ENCODE measurements around the gene FLNB. TPM values are rescaled to one million over a fixed set of nuclear protein-coding genes. Genes with fewer than 3 reads are reported as not detected.

The FLNB gene
- total RNA-seq, 1 experiment from 2014 or later: 309 TPM

DNA sequence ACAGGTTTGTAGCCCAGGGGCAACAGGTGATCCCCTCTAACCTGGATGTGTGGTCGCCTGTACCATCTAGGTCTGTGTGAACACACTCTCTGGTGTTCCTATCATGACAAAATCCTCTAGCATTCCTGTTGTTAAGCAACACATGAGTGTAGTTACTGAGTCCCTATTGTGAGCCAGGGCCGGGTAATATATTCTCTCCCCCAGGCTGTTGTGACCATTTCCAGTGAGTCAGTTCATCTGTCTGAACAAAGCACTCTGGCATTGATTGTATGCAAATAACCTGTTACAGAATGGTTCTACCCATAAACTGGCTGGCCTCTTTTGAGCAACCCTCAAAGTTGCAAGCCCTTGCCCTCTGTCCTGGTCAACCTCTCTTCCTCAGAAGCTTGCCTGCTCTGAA, 2.6 kb upstream of the FLNB start:
- in situ Hi-C loops (cut with HindIII; ENCODE audit: low pct_unique_long_range_greater_than_20kb, low sequenced_read_pairs) (no loop called here), intact Hi-C loops (cut with micrococcal nuclease; ENCODE audit: unreplicated experiment) (no loop called here)
- ChIA-PET POLR2A (no interaction called here), CTCF (no interaction called here)
- Histone ChIP-seq H3K27ac (ENCODE audit: low read length) (peak overlapping the region; percentile 46), H3K9me3 (ENCODE audit: control insufficient read depth, insufficient read depth, low read depth, low read length) (no peaks in the 10 kb centered on the region), H3K4me1 (ENCODE audit: control insufficient read depth, insufficient read depth, low read length) (peaks cover 8% of the 10 kb centered on the region), H3K36me3 (ENCODE audit: control insufficient read depth, insufficient read depth, low read length) (no peaks in the 10 kb centered on the region; the same call in 1 of the 2 replicates), H3K27me3 (ENCODE audit: control insufficient read depth, insufficient read depth, low read length) (no peaks in the 10 kb centered on the region), H3K4me3 (ENCODE audit: low read depth in 2 of 2, low read length in 2 of 2) (no peak overlapping the region)
- DNase-seq (ENCODE audit: low read depth, low spot score) (no peak), ATAC-seq (no peak)
- TF ChIP-seq SIN3A (IDR thresholded peaks at IDR 0.05; ENCODE audit: borderline replicate concordance, insufficient read depth, low read depth, low read length) (no peak), REST (IDR thresholded peaks at IDR 0.05; ENCODE audit: insufficient read depth in 1 of 2, low read depth in 2 of 2, low read length in 1 of 2) (no peak), CTCF (IDR thresholded peaks at IDR 0.05) (no peak), TCF7L2 (IDR thresholded peaks at IDR 0.05; ENCODE audit: low read depth, low read length) (no peak), POLR2AphosphoS5 (IDR thresholded peaks at IDR 0.05; ENCODE audit: low read depth, low read length) (no peak)
- BruUV-seq (replicated peaks): no TSS peak

DNA sequence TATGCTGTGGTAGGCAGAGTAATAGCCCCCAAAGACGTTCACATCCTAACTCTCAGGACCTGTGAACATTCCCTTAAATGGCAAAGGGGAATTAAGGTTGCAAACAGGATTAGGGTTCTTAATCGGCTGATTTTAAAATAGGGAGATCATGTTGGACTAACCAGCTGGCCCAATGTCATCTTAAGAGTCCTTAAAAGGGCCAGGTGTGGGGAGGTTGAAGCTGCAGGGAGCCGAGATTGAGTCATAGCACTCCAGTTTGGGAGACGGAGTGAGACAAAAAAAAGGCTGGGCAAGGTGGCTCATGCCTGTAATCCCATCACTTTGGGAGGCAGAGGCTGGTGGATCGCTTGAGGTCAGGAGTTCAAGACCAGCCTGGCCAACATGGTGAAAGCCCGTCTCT, 1.6 kb upstream of the FLNB start:
- TF ChIP-seq POLR2AphosphoS5 (IDR thresholded peaks at IDR 0.05; ENCODE audit: low read depth, low read length) (no peak), CTCF (IDR thresholded peaks at IDR 0.05) (no peak), SIN3A (IDR thresholded peaks at IDR 0.05; ENCODE audit: borderline replicate concordance, insufficient read depth, low read depth, low read length) (no peak), REST (IDR thresholded peaks at IDR 0.05; ENCODE audit: insufficient read depth in 1 of 2, low read depth in 2 of 2, low read length in 1 of 2) (no peak), TCF7L2 (IDR thresholded peaks at IDR 0.05; ENCODE audit: low read depth, low read length) (no peak)
- in situ Hi-C loops (cut with HindIII; ENCODE audit: low pct_unique_long_range_greater_than_20kb, low sequenced_read_pairs): no loop called here
- intact Hi-C loops (cut with micrococcal nuclease; ENCODE audit: unreplicated experiment): no loop called here
- Histone ChIP-seq H3K27me3 (ENCODE audit: control insufficient read depth, insufficient read depth, low read length) (no peaks in the 10 kb centered on the region), H3K4me3 (ENCODE audit: low read depth in 2 of 2, low read length in 2 of 2) (no peak overlapping the region), H3K4me1 (ENCODE audit: control insufficient read depth, insufficient read depth, low read length) (peaks cover 13% of the 10 kb centered on the region), H3K36me3 (ENCODE audit: control insufficient read depth, insufficient read depth, low read length) (no peaks in the 10 kb centered on the region; the same call in 1 of the 2 replicates), H3K9me3 (ENCODE audit: control insufficient read depth, insufficient read depth, low read depth, low read length) (no peaks in the 10 kb centered on the region), H3K27ac (ENCODE audit: low read length) (no peak overlapping the region)
- POLR2A ChIA-PET: no interaction called here
- CTCF ChIA-PET: interaction anchor here (0.7 kb wide), 1 partner anchor 162 kb away, joined by 3 read pairs; no protein-coding TSS in a partner anchor
- no peak for DNase-seq (ENCODE audit: low read depth, low spot score)
- no peak for ATAC-seq
- no TSS peak for BruUV-seq (replicated peaks)

Measured in Panc1 (cell line).